ENCODE results near the gene BTBD17.

GRCh38 chr17:74336307-74336706 lies 25.4 kb downstream of the BTBD17 start:
- TF ChIP-seq POLR2A (IDR thresholded peaks at IDR 0.05) (no peak), CTCF (IDR thresholded peaks at IDR 0.05) (no peak)

All from adrenal gland (tissue), 5 donors.